Lower leg skin (tissue), 4 donors: ENCODE results near the gene RIIAD1. TPM values are rescaled to one million over a fixed set of nuclear protein-coding genes. Genes with fewer than 3 reads are reported as not detected.
"Not testable (repeated sequence)": the region's sequence is repeated elsewhere in the genome, so short reads cannot be mapped to it uniquely, and the experiment has no call there.

ENCODE experiments used
- DNase-seq, 2 donors: peaks; one replicate each; pipeline ENCODE4 v3.0.0-alpha.2; 2019; ENCODE audit warnings: low spot score in 2 of 2
- H3K4me3 ChIP-seq: fragments of 200-600 bp; sonication (generic); 2 replicates; pipeline ENCODE4 v1.5.1; 2017; ENCODE audit warnings: mild to moderate bottlenecking, low read depth; ENCODE audit not compliant: poor library complexity, severe bottlenecking
- POLR2A ChIP-seq, 2 donors: fragments of 450-650 bp; IDR thresholded peaks; one replicate each; pipeline ENCODE4 v1.6.1; 2016 to 2017; ENCODE audit warnings: antibody characterized with exemption in 2 of 2, mild to moderate bottlenecking in 1 of 2, moderate library complexity in 1 of 2
- WGBS, 2 donors: methylation state at CpG; one replicate each; pipeline ENCODE4 v1.1.5; 2018; 5-methylcytosine and 5-hydroxymethylcytosine counted together
- intact Hi-C: fragments of 100-400 bp; cut with DNase I; formaldehyde crosslinking; loops from one replicate; pipeline ENCODE4 v1.15.0; 2023; ENCODE audit warnings: low total_unique reads
- total RNA-seq, 4 donors: library from RNA; depleted of rRNA; stranded (reverse); fragments of >200 nt; gene quantifications; one replicate each; pipeline ENCODE4 v1.1.0, GENCODE V29; 2016
- TF ChIP-seq, protein P1 (sequence below), 3 donors: fragments of 450-650 bp; IDR thresholded peaks; one replicate each; pipeline ENCODE4 v1.5.1; 2016; ENCODE audit warnings: antibody characterized with exemption in 3 of 3, mild to moderate bottlenecking in 3 of 3, moderate library complexity in 2 of 3

RIIAD1 gene, protein sequence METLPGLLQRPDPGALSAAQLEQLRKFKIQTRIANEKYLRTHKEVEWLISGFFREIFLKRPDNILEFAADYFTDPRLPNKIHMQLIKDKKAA
- not detected for total RNA-seq

DNA sequence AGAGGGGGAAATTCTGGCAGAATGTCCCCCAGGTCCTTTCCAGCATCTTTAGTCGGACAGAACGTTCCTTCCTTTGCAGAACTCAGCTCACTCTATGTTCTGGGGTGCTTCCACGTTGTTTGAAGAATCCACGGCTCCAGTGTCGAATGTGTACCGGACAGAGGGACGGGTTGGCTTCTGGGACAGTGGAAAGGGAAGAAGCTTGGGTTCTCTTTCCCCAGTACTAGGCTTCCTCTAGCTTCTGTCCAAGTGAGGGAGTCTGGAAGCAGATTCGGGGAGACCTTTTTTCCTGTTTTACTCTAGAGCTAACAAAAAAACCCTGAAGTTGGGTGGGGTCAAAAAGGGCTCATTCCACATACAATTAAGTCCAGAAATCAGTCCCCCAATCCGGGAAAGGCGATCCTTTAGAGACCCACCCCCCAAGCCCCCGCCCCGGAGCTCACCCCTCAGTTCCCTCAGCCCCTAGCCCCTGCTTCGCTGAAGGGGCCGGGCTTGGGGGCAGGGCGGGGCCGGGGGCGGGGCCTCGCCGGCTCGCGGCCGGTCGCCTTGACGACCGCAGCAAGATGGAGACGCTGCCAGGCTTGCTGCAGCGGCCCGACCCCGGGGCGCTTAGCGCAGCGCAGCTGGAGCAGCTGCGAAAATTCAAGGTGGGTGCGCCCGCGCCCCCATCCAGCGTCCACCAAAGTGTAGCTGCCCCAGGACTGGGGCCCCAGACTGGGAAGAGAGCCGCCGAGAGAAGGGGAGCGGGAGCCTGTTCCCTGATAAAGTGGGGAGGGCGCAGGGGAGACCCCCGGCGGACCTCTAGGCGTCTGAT, at the start of gene RIIAD1:
RIIAD1 (plus strand) TSS at position 549 of the 814 bp plus-strand sequence; CDS start at position 564, 15 bp downstream.
- DNase-seq = no peak
- H3K4me3 ChIP-seq = no peak within 1 kb of the TSS
- no peak for TF ChIP-seq POLR2A (IDR thresholded peaks at IDR 0.05)
- TF ChIP-seq, protein P1, sequence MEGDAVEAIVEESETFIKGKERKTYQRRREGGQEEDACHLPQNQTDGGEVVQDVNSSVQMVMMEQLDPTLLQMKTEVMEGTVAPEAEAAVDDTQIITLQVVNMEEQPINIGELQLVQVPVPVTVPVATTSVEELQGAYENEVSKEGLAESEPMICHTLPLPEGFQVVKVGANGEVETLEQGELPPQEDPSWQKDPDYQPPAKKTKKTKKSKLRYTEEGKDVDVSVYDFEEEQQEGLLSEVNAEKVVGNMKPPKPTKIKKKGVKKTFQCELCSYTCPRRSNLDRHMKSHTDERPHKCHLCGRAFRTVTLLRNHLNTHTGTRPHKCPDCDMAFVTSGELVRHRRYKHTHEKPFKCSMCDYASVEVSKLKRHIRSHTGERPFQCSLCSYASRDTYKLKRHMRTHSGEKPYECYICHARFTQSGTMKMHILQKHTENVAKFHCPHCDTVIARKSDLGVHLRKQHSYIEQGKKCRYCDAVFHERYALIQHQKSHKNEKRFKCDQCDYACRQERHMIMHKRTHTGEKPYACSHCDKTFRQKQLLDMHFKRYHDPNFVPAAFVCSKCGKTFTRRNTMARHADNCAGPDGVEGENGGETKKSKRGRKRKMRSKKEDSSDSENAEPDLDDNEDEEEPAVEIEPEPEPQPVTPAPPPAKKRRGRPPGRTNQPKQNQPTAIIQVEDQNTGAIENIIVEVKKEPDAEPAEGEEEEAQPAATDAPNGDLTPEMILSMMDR (IDR thresholded peaks at IDR 0.05) = no peak
- intact Hi-C loops = no loop called here
- 8 to 9% methylated on average over 33 to 43 of the region's 44 CpGs for WGBS, 2 donors

DNA sequence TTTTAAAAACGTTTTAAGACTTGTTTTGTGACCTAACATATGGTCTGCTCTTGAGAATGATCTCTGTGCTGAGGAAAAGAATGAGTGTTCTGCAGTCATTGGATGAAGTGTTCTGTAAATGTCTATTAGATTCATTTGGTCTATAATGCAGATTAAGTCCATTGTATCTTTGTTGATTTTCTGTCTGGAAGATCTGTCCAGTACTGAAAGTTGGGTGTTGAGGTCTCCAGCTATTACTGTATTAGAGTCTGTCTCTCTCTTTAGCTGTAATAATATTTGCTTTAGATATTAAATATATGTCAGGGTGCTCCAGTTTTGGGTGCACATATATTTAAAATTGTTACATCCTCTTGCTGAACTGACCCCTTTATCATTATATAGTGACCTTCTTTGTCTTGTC, 47.9 kb upstream of the RIIAD1 start:
- no peak for DNase-seq
- TF ChIP-seq, protein P1 (IDR thresholded peaks at IDR 0.05) = no peak
- no peak for TF ChIP-seq POLR2A (IDR thresholded peaks at IDR 0.05)
- 79 to 86% methylated on average over 1 of the region's 1 CpG for WGBS, 2 donors

DNA sequence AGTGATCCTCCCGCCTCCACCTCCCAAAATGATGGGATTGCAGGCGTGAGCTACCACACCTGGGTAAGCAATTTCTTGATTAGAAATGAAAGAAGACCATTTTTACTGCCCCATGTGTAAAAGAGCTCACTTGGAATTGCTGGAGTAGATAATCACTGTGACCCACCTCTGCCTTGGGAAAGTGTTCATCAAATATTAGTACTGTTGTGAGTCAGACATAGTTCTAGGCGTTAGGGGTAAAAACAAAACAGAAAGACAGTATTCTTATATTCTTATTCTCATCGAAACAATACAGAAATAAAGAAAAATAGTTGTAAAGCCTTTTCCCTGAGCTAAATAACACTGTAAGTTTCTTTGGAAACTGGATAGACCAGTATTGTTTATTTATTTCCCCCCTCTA, 40.9 kb upstream of the RIIAD1 start:
- WGBS, 2 donors = 81 to 82% methylated on average over 4 of the region's 4 CpGs
- no peak for TF ChIP-seq POLR2A (IDR thresholded peaks at IDR 0.05)
- TF ChIP-seq, protein P1 (IDR thresholded peaks at IDR 0.05) = no peak
- no peak overlapping the region for H3K4me3 ChIP-seq
- intact Hi-C loops = no loop called here
- DNase-seq = no peak

More for the DNA sequence above, 47.9 kb upstream of the RIIAD1 start:
- intact Hi-C loops = no loop called here
- no peak overlapping the region for H3K4me3 ChIP-seq

DNA sequence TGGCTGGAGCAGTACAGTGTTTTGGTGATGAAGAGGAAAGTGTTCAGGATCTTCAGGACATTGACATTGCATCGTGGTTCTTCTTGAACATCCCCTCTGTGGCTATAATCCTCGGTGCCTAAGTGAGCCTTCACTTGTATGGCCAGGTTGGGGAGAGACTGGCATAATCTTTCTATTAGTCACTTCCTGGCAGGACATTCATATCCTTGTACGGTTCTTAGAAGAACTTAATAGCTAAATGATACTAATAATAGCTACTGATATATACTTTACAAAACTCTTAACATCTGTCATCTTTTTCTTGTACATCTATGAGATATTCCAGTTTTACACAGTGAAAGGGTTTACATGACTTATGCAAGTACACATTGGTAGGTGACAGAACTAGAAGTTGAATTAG, 40.5 kb upstream of the RIIAD1 start:
- H3K4me3 ChIP-seq = no peak overlapping the region
- TF ChIP-seq, protein P1 (IDR thresholded peaks at IDR 0.05) = no peak
- TF ChIP-seq POLR2A (IDR thresholded peaks at IDR 0.05) = no peak
- intact Hi-C loops = no loop called here
- WGBS, 2 donors = 26 to 35% methylated on average over 3 of the region's 3 CpGs
- DNase-seq = no peak

DNA sequence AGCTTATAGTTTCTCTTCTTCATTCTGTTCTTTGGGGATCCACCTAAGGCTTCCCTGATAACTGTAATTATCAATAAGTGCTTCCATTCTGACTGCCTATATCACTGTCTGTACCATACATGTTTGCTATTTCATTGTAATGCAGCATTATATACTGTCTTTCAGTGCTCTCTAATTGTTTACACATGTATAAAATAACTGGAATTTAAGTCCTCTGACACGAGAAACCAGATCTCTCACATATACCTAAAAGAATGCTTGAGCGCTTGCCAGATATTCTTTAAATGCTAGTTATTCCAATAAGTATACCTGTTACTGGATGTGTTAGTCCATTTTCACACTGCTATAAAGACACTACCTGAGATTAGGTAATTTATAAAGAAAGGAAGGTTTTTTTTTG, 39.4 kb upstream of the RIIAD1 start:
- 88 to 92% methylated on average over 2 of the region's 2 CpGs for whole genome bisulfite sequencing, 2 donors
- H3K4me3 ChIP-seq = no peak overlapping the region
- DNase-seq = no peak
- intact Hi-C loops = no loop called here
- TF ChIP-seq, protein P1 (IDR thresholded peaks at IDR 0.05) = no peak
- no peak for TF ChIP-seq POLR2A (IDR thresholded peaks at IDR 0.05)

DNA sequence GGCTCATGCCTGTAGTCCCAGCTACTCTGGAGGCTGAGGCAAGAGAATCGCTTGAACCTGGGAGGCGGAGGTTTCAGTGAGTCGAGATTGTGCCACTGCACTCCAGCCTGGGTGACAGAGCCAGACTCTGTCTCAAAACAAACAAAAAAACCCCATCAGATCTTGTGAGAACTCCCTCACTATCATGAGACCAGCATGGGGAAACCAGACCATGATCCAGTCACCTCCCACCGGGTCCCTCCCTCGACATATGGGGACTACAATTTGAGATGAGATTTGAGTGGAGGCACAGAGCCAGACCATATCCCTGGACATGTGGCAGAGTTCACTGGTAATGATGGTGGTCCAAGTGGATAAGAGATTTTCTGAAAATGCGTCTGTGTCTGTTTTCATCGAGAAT, 38.4 kb upstream of the RIIAD1 start:
- 95% methylated on average over 7 of the region's 7 CpGs for WGBS, 2 donors
- intact Hi-C loops, DNase-seq, H3K4me3 ChIP-seq: not testable (repeated sequence)
